ENCODE measurements around the gene SLC10A6. TPM values are rescaled to one million over a fixed set of nuclear protein-coding genes. Genes with fewer than 3 reads are reported as not detected.

Gene SLC10A6
- total RNA-seq, 2 donors from 2014 or later = 0.40 to 0.58 TPM

DNA sequence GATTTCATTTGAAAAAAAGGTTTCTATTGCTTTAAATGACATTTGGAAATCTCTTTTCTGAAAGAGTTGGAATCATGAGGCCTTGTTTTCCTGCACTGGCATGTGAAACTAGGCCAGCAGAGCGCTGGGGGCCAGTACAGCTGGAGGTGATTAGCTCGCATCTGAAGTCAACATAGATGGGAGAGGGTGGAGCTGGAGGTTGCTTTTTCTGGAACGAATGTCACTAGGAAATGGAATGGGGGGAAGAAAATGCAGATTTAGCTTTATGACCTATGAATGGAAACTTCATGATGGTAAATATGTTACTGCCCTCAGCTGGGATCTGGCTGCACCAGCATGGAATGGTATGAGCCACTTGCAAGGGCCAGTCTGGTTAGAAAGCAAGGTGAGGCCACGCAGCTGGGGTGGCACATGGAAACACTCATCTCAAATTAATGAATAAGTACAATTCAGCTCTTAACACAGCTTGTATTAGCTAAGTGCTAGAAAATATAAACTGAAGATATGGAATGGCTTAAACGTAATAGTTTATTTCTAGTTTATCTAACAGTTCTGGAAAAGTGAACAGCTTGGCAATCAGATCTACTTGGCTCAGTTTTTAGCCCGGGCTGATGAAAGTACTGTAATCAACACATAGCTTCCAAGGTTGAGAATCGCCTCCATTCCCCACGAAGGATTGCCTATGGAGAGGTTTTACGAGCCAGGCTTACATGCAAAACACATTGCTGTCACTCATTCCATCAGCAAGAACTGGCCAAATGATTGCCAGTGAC, 32.5 kb downstream of the SLC10A6 start:
- no peak overlapping the region for H3K9ac ChIP-seq (ENCODE audit: low read depth in 2 of 2, low read length in 2 of 2)
- H3K4me1 ChIP-seq = no peaks in the 10 kb centered on the region
- no peaks in the 10 kb centered on the region for H3K9me3 ChIP-seq
- DNase-seq = no peak
- H3K27me3 ChIP-seq = no peaks in the 10 kb centered on the region
- TF ChIP-seq, protein P1, sequence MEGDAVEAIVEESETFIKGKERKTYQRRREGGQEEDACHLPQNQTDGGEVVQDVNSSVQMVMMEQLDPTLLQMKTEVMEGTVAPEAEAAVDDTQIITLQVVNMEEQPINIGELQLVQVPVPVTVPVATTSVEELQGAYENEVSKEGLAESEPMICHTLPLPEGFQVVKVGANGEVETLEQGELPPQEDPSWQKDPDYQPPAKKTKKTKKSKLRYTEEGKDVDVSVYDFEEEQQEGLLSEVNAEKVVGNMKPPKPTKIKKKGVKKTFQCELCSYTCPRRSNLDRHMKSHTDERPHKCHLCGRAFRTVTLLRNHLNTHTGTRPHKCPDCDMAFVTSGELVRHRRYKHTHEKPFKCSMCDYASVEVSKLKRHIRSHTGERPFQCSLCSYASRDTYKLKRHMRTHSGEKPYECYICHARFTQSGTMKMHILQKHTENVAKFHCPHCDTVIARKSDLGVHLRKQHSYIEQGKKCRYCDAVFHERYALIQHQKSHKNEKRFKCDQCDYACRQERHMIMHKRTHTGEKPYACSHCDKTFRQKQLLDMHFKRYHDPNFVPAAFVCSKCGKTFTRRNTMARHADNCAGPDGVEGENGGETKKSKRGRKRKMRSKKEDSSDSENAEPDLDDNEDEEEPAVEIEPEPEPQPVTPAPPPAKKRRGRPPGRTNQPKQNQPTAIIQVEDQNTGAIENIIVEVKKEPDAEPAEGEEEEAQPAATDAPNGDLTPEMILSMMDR (IDR thresholded peaks at IDR 0.05) = no peak
- no peaks in the 10 kb centered on the region for H3K36me3 ChIP-seq
- intact Hi-C loops (cut with DNase I) = no loop called here
- no peak overlapping the region for H3K27ac ChIP-seq
- no peak overlapping the region for H3K4me3 ChIP-seq

DNA sequence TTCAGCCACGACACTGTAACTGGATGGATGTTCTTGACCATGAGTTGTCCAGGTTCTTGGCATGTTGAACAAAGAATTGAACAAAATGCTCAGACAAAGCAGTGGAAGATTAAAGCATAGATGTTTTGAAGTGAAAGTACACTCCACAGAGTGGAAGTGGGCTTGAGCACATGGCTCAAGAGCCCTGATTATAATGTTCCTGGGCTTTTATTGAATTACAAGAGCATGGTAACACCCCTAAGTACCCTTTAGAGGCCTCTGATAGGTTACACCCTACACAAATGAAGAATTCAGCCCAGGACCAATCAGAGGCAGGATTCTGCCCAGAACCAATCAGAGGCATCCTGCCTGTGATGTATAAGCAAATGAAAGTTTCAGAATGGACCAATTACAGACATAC, 33.5 kb downstream of the SLC10A6 start:
- Histone ChIP-seq H3K36me3 (no peaks in the 10 kb centered on the region), H3K9me3 (no peaks in the 10 kb centered on the region), H3K9ac (ENCODE audit: low read depth in 2 of 2, low read length in 2 of 2) (no peak overlapping the region), H3K4me1 (no peaks in the 10 kb centered on the region), H3K27me3 (no peaks in the 10 kb centered on the region), H3K4me3 (no peak overlapping the region), H3K27ac (no peak overlapping the region)
- no peak for DNase-seq
- TF ChIP-seq, protein P1 (IDR thresholded peaks at IDR 0.05) = no peak
- intact Hi-C loops (cut with DNase I) = no loop called here

DNA sequence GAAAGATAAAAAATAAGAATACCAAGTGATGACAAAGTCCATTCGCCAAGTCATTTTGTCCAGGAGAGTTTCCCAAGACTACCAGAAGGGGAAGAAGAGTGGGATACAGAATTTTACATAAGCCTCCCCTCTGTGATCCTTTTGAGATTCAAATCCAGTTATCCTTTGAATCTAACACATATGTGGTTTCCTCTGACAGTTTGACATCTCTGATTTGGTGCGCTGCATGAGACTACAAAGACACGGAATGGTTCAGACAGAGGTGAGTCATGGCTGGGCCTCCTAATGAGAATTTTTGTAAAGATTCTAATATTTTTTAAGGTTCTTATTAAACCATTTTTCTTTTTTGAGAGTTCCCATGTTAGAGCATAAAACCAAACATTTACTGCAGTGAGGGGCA, 38.3 kb downstream of the SLC10A6 start:
- H3K4me1 ChIP-seq = no peaks in the 10 kb centered on the region
- H3K9me3 ChIP-seq = no peaks in the 10 kb centered on the region
- DNase-seq = no peak
- intact Hi-C loops (cut with DNase I) = no loop called here
- no peaks in the 10 kb centered on the region for H3K36me3 ChIP-seq
- no peak overlapping the region for H3K27ac ChIP-seq
- TF ChIP-seq, protein P1 (IDR thresholded peaks at IDR 0.05) = no peak
- no peak overlapping the region for H3K4me3 ChIP-seq
- no peak overlapping the region for H3K9ac ChIP-seq (ENCODE audit: low read depth in 2 of 2, low read length in 2 of 2)
- no peaks in the 10 kb centered on the region for H3K27me3 ChIP-seq

DNA sequence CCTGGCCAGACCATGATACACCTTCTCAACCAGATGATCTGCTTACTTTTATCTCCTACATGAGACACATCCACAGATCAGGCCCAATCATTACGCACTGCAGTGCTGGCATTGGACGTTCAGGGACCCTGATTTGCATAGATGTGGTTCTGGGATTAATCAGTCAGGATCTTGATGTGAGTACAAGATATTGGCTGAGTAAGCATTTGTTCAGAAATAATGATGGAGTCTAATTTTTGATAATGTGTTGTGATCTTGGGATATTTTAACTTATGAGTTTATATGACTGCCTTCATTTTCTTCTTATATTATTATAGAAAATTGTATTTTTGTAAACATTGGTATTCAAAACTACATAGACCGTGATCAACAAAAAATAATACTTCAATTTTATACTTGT, 39.4 kb downstream of the SLC10A6 start:
- Histone ChIP-seq H3K9me3 (no peaks in the 10 kb centered on the region), H3K4me3 (no peak overlapping the region), H3K27ac (no peak overlapping the region), H3K36me3 (no peaks in the 10 kb centered on the region), H3K9ac (ENCODE audit: low read depth in 2 of 2, low read length in 2 of 2) (no peak overlapping the region), H3K27me3 (no peaks in the 10 kb centered on the region), H3K4me1 (no peaks in the 10 kb centered on the region)
- TF ChIP-seq, protein P1 (IDR thresholded peaks at IDR 0.05) = no peak
- intact Hi-C loops (cut with DNase I) = no loop called here
- no peak for DNase-seq

DNA sequence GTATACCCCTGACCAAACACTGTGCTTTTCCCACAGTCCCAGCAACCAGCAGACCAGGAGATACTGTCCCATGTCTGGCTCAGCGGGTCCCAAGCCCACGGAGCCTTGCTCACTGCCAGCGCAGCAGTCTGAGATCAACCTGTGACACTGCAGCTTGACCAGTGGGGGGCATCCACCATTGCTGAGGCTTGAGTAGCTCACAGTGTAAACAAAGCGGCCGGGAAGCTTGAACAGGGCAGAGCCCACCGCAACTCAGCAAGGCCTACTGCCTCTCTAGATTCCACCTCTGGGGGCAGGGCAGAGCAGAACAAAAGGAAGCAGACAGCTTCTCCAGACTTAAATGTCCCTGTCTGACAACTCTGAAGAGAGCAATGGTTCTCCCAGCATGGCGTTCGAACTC, 58.1 kb downstream of the SLC10A6 start:
- H3K9me3 ChIP-seq = no peaks in the 10 kb centered on the region
- H3K36me3 ChIP-seq = no peaks in the 10 kb centered on the region
- intact Hi-C loops (cut with DNase I) = no loop called here
- no peaks in the 10 kb centered on the region for H3K27me3 ChIP-seq
- TF ChIP-seq, protein P1 (IDR thresholded peaks at IDR 0.05) = no peak
- DNase-seq = no peak
- H3K4me3 ChIP-seq = no peak overlapping the region
- H3K27ac ChIP-seq = no peak overlapping the region
- H3K4me1 ChIP-seq = no peaks in the 10 kb centered on the region
- no peak overlapping the region for H3K9ac ChIP-seq (ENCODE audit: low read depth in 2 of 2, low read length in 2 of 2)

Data from colonic mucosa (tissue), 4 donors.